Myocyte (in vitro differentiated cells): ENCODE measurements around the gene FAM163B. TPM values are rescaled to one million over a fixed set of nuclear protein-coding genes. Genes with fewer than 3 reads are reported as not detected.
A peak's percentile ranks its signal among the peaks of the same experiment; 100 is the strongest.

Experiments used
- DNase-seq: peaks from one replicate; pipeline ENCODE4 v3.0.0-alpha.2; 2012; ENCODE audit warnings: low read depth
- total RNA-seq: library from RNA; depleted of rRNA; stranded (reverse); fragments of >200 nt; gene quantifications from 2 replicates; pipeline ENCODE4 v1.2.3, GENCODE V29; 2014

The FAM163B gene
- total RNA-seq, 1 donor from 2014 or later = not detected

GRCh38 chr9:133551446-133551845 is 57.7 kb downstream of the FAM163B start:
- no peak for DNase-seq

DNA sequence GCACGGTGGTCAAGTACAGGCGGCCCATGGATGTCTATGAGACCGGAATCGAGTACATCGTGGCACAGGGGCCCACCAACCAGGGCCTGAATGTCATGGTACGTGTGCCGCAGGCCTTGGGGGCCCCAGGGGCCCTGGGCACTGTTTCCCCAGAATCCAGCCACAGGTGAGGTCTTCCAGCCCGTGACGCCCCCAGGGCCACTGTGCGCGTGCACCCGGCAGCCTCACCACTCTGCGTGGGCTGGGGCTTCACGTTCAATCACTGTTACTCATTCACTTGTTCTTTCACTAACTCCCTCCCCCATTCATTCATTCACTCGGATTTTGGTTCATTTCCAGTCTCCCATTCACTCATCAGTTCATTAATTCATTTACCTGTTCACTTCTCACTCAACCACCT is 62.1 kb downstream of the FAM163B start:
- no peak for DNase-seq

DNA sequence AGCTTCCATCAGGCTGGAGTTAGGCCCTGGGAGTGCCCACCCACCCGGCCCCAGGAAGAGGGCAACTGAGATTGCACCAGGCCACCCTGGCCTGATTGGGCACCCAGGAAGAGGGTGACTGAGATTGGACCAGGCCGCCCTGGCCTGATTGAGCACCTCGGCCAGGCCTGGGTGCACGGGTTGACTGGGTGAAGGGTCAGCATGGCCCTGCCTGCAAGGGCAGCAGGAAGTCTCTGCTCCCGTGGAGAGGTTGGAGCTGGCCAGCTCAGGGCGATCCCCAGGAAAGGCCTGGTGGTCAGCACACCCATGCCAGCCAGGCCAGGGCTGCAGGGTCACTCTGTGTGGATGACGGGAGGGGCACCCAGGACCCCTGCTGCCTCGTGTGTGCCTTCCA is 62.9 kb downstream of the FAM163B start:
- DNase-seq = no peak

DNA sequence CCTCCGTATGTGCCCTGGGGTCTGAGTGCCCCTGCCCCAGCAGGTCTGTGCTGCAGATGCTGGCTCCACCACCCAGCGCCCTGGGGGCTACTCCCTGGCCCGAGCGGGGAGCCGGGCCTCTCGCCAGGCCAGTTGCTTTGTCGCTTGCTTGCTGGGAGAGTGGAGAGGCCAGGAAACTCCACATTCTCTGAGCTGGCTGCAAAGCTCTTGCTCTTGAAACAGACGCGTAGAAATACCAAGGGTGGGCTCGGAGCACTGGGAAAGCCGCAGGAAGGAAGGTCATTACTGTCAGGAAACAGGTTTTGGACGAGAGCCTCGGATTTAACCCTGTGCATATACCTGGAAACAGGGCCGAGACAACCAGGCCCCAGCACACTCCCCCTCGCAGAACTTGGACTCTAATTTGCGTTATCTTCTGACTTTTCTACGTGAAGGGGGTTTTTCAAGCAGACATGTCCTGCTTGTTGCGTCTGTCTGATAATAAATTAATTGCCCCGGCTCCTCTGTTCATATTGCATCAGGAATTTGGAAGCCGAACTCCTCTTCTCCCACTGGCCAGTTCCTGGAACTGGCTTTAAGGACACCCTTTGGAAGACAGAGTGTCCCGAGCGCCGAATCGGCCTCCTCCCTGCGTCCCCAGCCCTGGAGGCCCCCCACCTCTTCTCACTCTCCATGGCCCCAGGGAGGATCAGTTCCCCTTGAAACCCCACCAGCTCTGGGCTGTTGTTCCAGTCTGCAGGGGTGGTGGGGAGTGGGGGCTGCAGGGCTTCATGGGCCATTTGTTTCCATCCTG is 63.5 kb downstream of the FAM163B start:
- no peak for DNase-seq

GRCh38 chr9:133543772-133544467 is 65.3 kb downstream of the FAM163B start:
- DNase-seq = no peak

DNA sequence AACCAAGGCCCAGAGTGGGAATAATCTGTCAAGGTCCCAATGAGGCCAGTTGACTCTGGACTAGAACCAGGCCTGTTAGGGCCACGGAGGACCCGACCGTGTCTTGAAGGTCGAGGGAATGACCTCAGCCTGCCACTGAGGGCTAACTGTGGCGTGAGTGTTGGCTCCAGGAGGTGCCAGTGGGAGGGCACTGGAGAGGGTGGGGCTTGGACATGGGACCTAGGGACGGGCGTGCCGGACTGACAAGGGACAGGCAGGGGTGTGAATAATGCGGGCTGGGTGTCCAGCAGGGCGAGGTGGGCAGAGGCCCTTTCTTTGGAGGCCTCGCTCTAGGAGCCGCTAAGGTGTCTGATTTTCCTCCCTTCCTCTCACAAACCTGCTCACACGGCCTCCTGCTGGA is 67.2 kb downstream of the FAM163B start:
- no peak for DNase-seq

DNA sequence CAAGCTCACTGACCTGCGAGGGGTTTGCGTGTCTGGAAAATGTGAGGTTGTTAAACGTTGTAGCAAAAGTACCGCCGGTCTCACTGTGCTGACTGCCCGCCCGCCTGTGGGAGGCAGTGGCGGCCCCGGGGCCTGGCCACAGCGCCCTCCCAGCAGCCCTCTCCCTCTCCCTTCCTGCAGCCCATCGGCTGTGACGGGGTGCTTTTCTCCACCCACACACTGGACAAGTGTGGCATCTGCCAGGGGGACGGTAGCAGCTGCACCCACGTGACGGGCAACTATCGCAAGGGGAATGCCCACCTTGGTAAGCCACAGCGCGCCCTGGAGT is 68.5 kb downstream of the FAM163B start:
- no peak for DNase-seq

GRCh38 chr9:133539991-133540697 is 69.0 kb downstream of the FAM163B start:
- DNase-seq = no peak

DNA sequence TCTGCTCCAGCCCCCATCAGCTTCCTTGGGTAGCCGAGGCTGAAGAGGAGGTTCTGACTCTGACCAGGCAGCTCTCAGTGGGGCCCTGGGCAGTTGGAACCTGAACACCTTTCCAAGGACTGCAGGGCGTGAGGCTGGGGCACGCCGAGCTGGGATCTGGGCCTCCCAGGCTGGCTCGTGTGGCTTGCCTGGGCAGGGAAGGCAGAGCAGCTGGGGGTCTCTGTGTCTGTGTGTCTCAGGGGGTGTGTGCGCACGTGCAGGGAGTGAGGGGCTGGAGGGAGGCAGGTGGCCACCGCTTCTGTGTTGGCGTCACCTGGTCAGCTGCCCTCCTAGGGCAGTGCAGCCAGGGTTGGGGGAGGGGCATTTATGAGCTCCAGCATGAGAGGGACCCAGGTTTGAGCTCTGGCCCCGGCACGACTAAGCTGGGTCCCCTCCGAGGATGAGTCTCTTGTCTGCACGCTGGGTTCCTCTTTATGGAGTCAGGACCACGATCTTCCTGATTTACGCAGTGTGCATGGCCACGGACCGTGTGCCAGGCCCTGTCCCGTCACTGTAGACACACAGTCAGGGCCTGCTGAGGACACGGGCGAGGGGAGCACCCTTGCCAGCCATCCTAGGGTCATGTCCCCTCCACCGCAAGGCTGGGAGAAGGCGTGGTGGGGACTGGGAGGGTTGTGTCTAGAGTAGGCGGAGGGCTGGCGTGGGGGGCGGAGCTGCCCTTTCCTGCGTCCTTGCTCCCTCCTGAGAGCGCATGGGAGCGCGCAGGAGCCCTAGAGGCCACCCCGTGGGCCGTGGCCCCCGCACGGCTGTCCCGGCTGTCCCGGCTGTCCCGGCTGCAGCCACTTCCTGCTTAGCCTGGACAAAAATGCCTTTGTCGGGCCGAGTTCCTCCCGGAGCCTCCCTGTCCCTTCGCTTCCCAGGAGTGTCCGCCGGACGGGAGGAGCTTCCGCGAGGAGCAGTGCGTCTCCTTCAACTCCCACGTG is 70.0 kb downstream of the FAM163B start:
- DNase-seq = no peak

DNA sequence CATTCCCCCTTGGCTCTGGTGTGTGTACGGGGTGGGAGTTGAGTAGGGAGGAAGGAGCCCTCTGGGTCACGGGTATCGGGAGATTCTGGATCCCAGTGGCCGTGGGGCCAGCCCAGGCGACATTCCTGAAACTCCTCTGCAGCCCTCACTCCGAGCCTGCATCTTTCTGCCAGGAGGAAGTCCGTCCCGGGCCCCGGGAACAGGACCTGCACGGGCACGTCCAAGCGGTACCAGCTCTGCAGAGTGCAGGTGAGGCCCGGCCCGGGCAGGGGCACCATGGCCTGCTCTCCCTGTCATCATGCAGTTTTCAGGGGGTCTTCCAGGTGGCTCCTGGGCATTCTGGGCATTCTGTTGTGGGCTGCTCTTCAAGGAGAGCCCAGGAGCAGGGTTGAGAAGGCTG is 71.0 kb downstream of the FAM163B start:
- no peak for DNase-seq

DNA sequence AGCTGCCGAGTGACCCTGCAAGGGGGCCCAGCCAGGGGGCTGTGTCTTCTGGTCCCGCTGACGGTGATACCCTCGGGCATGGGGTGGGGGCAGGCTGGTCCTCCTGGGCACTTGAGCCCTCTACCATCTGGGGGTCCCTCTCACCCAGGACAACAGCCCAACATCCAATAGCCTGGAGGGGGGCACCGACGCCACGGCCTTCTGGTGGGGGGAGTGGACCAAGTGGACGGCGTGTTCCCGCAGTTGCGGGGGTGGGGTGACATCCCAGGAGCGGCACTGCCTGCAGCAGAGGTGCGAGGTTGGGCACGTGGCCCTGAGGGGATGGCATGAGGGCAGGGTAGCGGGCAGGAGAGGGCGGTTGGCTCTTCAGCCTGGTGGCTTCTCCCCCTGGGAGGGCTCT is 71.9 kb downstream of the FAM163B start:
- DNase-seq = no peak

- no peak for DNase-seq
Observed at GRCh38 chr9:133536536-133536935, 72.7 kb downstream of the FAM163B start.

GRCh38 chr9:133536080-133536479 is 73.1 kb downstream of the FAM163B start:
- no peak for DNase-seq

- no peak for DNase-seq
Observed at GRCh38 chr9:133535306-133535877, 73.8 kb downstream of the FAM163B start.

GRCh38 chr9:133534346-133535291 is 74.6 kb downstream of the FAM163B start, which contains the start of gene ADAMTSL2:
Gene ADAMTSL2, plus strand, starts transcription at chr9:133534704. Its CDS starts 2,009 bp downstream, at chr9:133536713.
- DNase-seq = peak; percentile 84

GRCh38 chr9:133533857-133534256 is 75.3 kb downstream of the FAM163B start:
- peak; percentile 69 for DNase-seq

GRCh38 chr9:133532937-133533668 is 76.1 kb downstream of the FAM163B start:
- peak; percentile 85 for DNase-seq

DNA sequence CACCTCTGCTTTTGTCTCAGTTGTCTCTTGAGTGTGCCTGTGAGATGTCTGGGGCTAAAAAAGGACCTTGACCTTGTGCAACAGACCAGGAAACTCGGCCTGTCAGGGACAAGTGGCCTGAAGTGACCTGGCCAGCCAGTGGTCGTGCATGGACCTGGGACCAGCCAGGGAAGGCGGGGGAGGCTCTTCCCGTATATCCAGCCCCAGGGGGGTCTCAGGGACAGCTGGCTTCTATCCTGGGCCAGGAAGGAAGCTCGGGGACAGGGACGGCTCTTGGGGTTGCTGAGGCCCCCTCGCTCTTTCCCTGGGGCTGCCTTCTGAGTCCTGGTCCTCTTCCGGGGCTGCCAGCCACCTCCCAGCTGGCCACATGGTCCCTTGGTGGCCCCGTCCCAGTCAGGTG is 77.9 kb downstream of the FAM163B start:
- DNase-seq = no peak

- no peak for DNase-seq
Observed at GRCh38 chr9:133529874-133530273, 79.3 kb downstream of the FAM163B start.
